ENCODE results near the gene TMEM259.

The TMEM259 gene

GRCh38 chr19:1015061-1015781 lies 5.7 kb downstream of the TMEM259 start:
- DNase-seq: no peak

DNA sequence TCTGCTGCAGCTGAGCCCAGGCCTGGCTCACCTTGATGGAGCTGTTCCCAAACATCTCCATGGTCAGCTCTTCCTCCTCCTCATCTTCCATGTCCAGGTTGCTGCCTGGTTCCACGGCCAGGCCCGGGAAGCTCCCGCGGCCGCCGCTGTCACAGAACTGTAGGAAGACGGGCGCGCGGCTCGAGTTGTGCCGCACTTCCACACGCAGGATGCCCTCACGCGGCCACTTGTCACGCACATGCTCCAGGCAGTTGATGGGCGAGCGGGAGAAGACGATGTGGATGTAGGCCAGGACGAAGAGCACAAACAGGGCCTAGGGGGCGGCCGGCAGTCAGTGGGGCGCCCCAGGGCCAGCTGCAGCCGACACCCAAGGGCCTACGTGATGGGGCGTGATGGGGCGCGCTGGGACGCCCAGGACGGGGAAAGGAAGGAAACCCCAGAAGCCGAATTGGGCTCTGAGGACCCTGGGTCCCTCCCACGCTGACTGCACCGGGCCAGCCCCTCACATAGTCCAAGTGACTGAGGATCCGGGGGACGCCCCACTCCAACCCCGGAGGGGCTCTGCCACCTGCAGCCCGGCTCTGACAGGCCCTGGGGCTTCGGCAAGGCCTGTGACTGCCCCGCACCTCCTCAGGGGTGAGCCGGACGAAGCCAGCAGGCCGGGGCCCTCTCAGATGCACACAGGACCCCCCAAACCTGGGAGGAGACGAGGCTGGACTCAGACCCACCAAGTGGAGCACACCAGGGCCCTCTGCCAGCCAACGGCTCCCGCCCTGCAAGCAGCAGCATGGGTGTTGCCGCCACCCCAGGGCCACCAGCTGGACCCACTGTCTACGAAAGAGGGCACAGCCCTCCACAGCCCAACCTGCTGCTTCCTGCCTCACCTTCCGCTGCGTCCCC lies 6.5 kb downstream of the TMEM259 start:
- no peak for DNase-seq

GRCh38 chr19:1013218-1013617 lies 7.7 kb downstream of the TMEM259 start:
- DNase-seq: no peak

DNA sequence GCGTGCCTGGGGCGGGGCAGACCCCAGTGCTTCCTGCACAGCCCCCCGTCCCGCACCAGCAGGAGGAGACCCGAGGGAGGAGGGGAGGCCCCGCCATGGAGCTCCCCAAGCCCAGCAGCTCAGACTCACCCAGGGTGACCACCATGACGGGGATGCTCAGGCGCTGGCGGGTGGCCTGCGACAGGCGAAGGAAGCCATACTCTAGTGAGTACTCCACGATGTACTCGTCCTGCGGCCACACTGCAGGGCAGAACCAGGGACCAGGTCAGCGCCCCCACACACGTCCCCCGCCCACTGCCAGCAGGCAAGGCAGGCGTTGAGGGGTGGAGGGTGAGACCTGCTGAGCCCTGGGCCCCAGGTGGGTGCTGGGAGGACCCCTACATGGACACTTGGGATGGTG lies 8.6 kb downstream of the TMEM259 start:
- no peak for DNase-seq

GRCh38 chr19:1011831-1012333 lies 9.0 kb downstream of the TMEM259 start:
- DNase-seq: no peak

DNA sequence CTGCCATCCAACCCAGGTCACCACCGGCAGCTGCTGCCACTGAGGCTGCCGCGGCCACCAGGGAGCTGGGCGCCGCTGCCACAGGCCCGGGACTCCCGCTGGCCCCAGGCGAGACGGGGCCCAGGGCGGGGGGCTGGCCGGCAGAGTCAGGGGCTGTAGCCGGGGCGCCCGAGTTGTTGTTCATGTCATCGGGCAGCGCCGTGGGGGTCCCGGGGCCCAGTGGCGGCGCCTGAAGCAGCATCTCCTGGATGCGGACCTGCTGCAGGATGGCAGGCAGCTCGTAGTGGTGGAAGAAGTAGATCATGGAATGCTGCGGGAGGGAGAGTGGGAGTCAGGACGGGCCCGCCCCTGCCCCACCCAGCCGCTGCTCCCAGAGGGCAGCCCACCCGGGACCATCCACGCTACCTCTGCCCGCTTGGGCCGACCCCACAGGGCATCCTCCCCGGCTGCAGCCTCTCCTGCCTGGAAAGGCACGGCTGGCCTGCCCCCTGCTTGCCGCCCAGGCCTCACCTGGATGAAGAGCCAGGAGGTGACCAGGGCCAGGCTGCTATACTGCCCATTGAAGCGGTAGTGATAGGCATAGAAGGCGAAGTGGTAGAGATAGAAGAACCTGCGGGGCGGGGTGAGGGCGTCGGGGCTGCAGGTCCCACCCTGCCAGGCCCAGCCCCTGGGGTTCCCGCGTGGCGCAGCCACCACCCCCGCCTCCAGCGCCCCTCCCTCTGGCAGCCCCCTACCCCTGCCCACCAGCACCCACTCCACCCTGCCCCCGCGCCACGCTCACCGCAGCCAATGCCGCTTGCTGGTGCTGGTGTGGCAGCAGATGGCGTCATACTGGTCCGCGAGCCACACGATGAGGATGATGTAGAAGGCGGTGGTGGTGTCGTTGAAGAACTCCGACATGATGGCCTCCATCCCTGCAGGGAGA lies 10.1 kb downstream of the TMEM259 start:
- DNase-seq: no peak

DNA sequence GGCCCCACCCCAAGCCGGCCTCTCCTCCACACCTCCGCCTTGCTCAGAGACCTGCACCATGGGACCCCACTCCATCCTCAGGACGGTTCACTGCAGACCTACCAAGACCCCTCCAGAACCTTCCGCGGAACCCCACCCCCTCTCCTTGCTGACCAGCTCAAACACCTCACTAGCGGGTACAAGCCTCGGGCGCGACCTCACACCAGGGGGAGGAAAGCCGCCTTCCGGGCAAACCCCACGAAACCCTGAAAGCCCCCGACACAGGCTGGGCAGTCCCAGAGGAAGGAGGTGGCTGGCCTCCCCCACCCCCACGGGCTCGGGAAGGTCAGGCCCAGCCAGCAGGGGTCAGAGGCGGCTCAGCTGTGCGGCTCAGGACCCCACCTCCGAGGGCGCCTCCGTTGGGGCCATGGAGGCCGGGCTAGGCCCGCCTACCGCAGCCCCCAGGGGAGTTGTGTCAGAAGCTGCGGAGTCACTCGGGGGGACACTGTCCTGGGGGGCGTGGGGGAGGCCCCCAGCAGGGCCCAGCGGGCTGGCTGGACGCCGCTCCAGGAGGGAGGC lies 10.9 kb downstream of the TMEM259 start:
- DNase-seq: no peak

- DNase-seq: no peak
These were observed 11.6 kb downstream of the TMEM259 start for GRCh38 chr19:1009041-1009980.

GRCh38 chr19:1008268-1009040 lies 12.5 kb downstream of the TMEM259 start:
- no peak for DNase-seq

- no peak for DNase-seq
These were observed 13.3 kb downstream of the TMEM259 start for GRCh38 chr19:1007399-1008251.

GRCh38 chr19:1006711-1007398 lies 14.1 kb downstream of the TMEM259 start:
- DNase-seq: no peak

- no peak for DNase-seq
These were observed 15.9 kb downstream of the TMEM259 start for GRCh38 chr19:1004803-1005664.

GRCh38 chr19:1004204-1004802 lies 16.6 kb downstream of the TMEM259 start:
- DNase-seq: no peak

DNA sequence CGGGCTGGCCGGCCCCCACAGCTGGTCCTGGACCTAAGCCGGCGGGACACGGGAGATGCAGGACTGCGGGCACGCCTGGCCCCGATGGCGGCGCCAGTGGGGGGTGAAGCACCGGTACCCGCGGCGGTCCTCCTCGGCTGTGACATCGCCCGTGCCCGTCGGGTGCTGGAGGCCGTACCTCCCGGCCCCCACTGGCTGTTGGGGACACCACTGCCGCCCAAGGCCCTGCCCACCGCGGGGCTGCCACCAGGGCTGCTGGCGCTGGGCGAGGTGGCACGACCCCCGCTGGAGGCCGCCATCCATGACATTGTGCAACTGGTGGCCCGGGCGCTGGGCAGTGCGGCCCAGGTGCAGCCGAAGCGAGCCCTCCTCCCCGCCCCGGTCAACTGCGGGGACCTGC lies 17.6 kb downstream of the TMEM259 start:
- no peak for DNase-seq

DNA sequence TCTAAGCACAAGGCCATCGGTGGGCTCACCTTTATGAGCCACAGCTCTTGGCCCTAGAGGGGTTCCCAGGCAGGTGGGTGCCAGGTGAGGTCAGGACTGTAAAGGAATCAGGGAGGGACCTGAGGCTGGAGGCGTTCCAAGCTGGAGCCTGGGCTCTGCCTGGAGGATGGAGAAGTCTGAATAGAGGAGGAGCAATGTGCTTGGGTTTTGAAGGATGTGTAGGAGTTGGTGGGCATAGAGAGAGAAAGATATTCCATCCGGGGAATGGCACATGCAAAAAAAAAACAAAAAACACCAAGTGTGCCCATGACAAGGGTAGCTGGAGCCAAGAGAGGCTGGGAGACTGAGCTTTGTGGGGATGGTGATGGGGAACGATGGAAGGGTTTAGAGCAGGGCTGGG lies 18.3 kb downstream of the TMEM259 start:
- no peak for DNase-seq

DNA sequence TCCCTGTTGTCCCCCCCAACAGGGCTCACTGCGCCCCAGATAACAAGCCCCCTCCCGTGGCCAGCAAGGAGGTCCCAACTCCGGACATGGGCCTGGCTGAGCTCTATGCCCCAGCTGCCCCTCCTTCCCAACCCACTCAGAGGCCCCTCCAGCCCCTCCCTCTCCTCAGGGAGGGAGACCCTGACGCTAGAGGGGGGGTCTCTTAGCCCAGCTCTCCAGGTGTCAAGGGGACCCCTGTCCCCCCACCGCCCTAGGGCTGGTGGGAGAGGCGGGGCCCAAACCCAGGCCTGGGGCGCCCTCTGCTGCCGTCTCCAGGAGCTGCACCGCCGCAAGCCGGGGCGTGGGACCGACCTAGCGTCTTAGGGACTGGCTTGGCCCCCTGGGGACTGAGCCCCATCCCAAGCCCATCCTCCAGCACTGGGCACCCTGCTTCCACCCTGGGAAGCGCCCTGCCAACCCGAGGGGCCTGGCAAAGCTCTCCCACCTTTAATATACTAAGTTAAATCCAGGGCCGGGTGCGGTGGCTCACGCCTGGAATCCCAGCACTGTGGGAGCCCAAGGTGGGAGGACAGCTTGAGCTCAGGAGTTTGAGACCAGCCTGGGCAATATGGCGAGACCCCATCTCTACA lies 19.3 kb downstream of the TMEM259 start:
- peak; percentile 70 for DNase-seq

Data from CD4-positive, alpha-beta T cell treated with Interleukin-21 for 1 hour (primary cell).